Stimulated activated CD4-positive, alpha-beta T cell treated with anti-CD3 and anti-CD28 coated beads, Interleukin-12 subunit alpha, Interleukin-12 subunit beta, amount 100 ng/mL, for 4 hours (primary cell): Measurements from ENCODE around the gene STK10.

ENCODE experiments used
- DNase-seq: peaks from one replicate; pipeline ENCODE4 v3.0.0-alpha.2; 2020

Gene STK10

DNA sequence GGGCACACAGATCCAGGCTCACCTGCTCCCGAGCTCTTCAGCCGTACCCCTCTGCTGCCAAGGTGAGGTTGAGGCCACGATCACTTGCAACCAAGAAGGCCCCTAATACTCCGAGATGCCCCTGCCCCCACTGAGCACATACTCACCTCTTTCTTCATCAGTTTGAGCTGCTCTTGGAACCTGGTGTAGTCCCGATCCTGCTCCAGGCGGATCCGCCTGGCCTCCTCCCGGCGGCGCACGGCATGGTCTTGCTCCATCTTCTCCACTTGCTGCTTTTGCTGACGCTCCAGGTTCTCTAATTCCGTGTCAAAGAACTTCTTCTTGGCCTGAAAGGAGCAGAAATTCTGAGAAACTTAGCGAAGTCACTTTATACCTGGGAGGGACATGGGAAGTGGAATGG is 105.8 kb downstream of the STK10 start:
- no peak for DNase-seq

DNA sequence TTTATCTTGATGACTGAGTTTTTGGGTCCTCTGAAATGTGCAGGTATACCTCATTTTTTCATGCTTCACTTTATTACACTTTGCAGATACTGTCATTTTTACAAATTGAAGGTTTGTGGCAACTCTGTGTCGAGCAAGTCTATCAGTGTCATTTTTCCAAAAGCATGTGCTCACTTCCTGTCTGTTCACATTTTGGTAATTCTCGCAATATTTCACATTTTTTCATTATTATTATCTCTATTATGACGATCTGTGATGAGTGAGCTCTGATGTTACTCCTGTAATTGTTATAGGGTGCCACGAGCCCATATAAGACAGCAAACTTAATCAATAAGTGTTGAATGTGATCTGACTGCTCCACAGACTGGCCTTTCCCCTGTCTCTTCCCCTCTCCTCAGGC is 108.1 kb downstream of the STK10 start:
- DNase-seq: no peak

DNA sequence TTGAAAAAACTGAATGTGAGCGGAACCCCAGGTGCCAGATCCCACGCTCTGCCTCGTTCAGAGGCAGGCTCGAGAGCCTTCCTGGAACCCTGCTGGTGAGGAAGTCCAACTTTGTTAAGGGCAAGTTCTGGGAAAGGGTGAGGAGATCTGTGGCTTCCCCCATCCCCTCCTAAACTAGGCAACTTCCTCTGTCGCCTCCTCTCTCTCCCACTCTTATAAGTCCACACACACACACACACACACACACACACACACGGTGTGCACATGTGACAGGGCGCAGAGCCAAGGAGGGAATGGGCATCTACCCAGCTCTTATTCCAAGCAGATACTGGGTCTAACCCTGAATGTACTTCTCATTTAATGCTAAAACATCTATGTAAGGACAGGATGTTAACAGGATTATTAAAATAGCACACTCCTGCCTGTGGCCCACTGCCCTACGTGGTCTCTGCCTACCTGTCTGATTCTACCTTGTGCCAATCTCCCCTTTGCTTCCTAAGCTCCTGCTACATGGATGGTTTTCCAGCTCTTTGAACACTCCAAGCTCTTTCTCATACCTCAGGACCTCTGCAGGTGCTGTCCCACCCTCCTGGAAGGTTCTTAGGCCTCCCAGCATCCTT is 109.2 kb downstream of the STK10 start:
- DNase-seq: no peak

DNA sequence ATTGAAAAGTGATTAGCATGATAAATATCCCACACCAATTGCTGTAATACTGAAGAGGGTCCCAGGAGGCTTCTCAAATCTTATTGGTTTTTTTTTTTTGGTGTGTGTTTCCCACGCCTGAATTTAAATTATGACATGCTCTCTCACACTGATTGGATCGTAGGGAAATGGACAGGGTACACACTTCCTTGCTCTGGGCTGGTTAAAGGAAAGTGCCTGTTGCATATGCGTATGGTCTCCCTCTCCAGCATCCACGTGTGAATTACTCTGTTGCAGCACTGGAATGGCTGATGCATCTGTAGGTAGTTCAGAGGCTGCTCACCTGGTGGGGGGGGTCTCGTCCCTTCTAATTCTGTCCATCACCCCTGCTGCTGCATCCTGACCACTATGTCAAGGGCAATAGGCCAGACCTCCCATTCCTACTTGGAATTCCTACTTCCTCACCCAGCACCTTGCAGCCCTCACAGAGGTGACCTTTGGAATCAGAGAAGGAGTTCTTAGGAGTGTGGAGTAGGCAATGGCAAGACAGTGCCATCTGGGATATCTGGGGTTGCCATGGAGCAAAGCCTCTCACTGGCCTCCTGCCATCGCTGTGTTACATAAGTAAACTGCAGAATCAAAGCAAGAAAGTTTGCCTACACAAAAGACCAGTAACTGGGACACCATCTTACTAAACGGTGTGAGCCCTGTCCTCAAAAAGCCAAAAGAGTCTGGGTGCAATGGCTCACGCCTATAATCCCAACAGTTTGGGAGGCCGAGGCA is 110.2 kb downstream of the STK10 start:
- no peak for DNase-seq

DNA sequence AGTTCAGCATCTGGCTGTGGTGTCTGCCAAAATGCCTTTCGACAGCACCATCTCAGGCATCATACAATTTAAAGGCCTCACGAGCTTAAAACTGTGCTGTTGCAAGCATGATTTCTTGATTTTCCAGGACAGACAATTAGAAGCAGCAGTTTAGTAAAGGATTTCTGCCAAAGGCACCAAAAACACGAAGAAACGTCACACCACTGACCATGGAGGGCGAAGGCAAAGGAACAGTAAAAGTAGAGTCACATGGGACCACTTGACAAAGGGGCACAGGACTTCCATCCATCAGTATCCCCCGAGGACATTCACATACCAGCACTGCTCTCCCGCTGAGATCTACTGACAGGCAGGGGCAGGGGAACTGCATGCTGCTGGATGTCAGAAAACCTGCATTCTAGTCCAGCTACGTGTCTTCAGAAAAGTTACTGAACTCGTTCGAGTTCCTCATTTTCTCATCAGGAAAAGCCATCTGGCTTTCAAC is 111.2 kb downstream of the STK10 start:
- no peak for DNase-seq

DNA sequence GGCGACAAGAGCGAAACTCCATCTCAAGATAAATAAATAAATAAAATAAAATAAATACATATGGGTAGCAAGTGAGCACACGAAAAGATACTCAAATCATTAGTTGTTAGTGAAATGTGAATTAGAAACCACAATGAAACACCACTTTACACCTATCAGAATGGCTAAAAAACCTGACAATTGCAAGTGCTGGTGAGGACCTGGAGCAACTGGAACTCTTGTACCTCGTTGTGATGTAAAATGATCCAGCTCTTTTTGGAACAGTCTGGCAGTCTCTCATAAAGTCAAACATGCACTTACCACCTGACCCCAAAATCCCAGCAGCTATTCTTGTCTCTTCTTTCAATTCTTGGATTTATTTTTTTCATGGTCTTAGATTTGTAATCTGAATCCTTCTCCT is 112.4 kb downstream of the STK10 start:
- DNase-seq: no peak

DNA sequence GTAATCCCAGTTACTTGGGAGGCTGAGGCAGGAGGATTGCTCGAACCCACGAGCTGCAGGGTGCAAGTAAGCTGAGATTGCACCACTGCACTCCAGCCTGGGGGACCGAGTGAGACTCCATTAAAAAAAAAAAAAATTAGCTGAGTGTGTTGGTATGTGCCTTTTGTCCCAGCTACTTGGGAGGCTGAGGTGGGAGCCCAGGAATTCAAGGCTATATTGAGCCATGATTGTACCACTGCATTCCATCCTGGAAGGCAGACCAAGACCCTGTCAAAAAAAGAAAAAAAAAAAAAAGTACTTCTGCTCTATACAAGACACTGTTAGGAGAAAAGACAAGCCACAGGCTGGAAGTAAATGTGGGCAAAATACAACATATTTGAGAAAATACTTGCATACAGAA is 113.1 kb downstream of the STK10 start:
- no peak for DNase-seq

DNA sequence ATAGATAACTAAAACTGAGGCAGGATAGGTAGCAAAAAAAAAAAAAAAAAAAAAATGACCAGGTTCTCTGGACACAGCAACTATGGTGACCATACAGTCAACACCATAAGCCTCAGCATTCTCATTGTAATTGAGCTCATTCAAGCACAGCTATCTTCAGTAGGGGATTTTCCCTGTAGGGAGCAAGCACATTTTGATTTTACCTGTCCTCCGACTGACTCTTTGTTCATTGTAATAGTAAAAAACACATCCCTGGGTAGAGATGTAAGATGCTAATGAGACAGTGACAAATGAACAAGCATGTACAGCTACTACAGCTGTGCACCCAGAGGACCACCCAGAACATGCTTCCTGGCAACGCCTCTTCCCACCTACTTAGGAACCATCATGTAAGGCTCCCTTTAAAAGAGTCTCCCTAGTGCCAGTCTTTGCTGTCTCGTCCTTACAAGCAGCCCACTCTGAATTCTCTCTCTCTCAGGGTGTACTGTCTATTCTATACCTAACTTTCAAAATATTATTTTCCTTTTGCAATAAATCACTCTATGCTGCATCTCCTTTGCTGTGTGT is 116.6 kb downstream of the STK10 start:
- DNase-seq: no peak

DNA sequence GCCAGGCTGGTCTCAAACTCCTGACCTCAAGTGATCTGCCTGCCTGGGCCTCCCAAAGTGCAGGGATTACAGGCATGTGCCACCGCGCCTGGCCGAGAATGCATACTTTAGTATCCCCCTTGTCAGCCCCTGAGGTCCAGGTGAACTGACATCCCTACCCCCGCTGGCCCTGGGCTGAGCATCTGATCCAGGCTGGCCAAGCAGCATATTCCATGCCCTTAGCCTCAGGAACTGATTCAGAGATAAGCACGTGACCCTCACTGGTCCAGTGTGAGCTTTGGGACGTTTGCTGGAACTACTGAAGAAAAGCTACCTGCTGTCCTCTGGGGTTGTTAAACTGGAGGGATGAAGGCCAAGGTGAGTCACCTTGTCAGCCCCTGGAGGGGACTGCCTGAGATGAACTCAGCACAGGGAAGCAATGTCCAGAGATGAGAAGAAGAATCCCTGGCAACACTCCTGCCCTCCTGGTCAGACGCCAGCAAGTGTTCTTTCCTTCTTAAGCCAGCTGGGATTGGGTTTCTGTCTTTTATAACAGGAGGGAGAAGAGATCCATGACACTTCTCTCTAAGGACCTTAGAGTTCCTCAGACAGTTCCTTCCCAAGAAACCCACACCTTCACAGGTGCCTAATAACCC is 122.5 kb downstream of the STK10 start:
- DNase-seq: no peak

DNA sequence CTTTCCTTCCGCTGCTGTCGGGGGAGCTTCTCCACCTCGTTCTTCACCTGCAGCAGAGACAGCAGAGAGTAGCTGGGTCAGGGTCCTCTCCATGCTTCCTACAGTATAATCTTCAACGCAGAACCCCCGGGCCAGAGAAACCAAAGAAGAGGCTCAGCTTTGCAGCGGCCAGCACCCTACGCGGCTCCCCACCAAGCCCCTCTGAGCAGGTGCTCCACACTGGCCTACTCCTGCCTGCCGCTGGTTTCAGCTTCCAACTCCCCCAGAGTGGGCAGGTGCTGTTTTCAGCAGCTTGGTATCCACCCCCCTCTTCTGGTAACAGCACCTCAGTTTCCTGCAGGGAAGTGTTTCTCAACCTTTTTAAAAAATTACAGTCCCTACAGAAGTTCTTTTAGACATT is 123.3 kb downstream of the STK10 start:
- DNase-seq: no peak

DNA sequence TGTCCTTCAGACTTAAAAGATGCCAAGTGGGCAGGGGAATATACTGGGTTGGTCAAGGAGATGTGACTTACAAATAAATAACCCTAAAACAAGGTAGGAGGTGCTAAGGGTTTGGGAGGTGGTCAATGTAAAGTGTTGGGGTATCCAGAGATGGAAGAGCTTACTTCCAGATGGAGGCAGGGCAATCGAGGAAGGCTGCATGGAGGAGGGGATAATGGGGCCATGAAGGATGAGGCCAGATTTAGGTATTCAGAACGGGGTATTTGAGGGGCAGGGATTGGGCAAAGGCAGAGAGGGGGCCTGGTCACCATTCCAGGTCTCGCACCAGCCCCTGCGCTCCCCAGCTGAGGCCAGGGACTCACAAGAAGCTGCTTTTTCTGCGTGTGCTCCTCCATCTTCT is 123.7 kb downstream of the STK10 start:
- no peak for DNase-seq

DNA sequence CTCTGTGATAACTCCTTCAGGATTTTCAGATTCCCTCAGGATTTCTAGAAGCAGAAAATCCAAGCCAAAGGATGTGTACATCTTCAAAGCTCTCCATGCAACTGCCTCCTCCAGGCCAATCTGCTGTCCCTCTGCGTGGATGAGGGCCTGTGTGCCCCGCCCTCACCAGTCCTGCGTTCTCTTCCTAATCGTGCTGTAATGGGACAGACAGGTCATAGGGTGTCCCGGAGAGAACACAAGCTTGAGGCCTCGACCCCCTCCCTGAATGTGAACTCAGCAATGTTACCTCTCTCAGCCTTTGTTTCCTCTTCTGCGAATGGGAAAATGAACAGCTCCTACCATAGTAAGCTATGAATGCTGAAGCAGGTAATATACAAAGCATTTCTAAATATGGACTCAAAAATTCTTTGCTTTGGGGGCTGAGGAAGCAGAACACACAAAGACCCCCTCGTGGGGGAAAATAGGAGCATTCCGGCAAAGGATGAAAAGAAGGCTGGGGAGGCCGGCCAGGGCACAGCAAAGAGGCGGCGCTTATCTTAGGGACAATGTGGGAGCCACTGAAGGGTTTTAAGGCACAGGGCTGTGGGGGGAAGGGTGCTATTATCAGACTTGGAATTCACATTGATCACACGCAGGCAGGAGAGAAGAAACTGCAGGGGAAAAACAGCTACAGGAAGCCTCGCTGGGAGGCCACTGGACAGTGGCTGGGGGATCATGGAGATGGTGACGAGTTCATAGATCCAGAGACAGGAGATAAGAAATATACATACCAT is 124.4 kb downstream of the STK10 start:
- no peak for DNase-seq

DNA sequence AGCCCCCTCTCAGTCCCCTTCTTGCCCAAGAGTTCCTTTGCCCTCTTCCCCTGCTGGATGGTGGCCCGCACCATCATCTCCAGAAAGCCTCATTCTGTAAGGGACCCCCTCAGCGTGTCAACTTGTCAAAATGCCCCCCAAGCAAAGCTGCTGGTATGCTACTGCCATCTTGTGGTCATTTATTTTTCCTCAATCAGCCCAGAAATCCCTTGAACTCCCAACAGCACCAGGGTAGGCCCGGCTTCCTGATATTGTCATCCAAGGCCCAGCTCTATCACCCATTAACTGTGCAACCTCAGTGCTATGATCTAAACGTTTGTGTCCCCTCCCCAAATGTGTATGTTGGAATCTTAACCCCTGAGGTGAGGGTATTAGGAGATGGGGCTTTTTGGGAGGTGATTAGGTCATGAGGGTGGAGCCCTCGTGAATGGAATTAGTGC is 128.3 kb downstream of the STK10 start:
- no peak for DNase-seq

DNA sequence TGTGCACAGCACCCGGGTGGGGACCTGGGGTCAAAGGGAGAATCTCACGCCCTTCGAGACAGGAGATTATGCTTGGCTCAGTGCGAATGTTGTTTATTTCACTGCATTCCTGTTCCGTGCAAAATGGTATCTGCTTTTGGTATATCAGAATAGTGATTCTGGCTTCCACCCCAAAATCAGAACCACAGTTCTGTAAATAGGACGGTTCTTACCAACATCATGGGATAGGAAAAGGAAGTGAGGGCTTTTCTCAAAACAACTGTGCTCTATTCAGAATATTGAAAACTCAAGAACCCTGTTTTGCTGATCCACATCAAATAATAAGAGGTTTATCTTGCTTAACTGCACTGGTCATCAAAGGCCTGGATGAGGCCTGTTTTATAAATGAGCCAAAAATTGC is 129.9 kb downstream of the STK10 start:
- no peak for DNase-seq

DNA sequence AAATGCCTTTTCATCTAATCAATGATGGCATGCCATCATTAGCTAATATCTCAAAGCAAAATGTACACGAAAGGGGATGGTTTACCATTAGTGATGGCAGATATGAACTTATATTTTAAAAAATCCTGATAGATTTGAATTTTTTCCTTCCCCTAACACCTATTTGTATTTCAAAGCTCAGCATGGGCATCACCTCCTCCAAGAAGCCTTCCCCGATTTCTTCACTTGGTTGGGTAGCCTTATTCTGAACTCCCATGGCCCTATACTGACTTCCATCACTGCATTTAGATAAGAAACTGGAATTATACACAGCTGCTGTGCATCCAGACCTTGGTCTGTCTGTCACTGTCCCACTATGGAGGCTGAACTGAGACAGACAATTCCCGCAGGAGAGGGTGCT is 132.0 kb downstream of the STK10 start:
- DNase-seq: no peak

DNA sequence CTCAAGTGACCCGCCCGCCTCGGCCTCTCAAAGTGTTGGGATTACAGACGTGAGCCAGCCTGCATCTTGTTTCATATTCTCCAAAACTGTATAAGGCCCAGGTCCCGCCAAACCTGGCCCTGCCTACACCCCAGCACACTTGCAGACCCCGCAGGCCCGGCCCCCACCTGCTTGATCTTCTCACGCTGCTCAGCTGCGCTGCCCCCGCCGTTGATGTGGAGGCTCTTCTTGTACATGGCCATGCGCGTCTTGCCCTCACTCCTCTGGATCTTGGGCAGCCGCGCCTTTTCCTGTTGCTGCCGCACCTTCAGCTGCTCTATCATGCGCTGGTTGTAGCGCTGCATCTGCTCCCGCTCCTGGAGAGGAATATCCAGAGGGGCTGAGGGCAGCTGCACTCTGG is 132.6 kb downstream of the STK10 start:
- DNase-seq: no peak

DNA sequence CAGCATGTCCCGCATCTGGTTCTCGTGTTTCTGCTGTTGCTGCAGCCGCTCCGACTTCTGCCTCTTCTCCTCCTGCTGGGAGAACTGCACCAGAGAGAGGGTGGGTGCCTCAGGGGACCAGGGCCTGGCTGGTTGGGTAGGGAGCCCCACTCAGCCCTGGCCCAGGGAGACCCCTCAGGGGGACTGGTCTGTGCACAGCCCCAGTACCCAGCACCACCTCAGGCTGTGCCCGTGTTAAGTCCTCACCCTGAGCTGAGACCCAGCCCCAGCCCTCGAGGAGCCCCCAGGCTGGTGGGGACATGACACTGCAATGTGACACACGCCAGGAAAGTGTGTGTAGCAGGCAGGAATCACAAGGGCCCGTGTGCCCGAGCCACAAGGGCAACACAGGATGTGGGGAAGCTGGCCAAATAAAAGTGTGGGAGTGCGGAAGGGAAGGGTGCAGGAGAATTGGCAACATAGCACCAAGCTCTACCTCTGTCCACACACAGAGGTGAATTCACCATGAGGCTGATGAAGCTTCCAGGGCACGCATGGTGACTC is 133.3 kb downstream of the STK10 start:
- no peak for DNase-seq

DNA sequence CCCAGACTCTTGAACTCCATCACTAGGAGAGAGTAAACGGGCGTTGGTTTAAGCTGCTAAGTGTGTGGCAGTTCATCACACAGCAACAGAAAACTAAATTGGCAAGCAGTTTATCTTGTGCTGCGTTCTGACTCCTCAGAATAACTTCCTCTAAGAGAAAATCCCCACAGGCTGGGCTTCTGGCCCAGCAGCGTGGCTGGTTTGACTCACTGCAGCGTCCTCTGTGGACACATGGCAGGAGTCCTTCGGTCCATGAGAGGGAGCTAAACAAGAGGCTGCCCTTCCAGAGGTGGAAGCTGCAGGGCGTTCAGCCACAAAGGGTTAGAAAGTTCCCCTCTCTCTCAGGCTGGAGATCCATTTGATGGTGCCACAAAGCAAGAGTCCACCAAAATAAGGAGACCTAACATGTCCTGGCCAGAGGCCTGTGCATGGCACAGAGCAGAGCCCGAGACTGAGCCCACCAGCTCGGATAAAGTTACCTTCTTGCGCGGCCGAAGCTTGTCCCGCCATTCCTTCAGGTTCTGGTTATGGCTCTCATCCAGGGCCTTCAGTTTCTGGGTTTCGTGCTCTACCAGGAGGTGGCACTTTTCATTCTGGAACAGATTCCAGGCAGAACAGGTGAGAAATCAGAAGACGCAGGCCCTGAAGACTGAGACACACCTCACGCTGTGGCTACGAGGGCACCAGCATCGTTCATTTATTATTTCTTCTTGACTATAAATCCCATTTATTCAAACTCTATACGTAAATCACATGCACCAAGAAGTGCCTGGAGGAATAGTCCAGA is 135.4 kb downstream of the STK10 start:
- DNase-seq: no peak

DNA sequence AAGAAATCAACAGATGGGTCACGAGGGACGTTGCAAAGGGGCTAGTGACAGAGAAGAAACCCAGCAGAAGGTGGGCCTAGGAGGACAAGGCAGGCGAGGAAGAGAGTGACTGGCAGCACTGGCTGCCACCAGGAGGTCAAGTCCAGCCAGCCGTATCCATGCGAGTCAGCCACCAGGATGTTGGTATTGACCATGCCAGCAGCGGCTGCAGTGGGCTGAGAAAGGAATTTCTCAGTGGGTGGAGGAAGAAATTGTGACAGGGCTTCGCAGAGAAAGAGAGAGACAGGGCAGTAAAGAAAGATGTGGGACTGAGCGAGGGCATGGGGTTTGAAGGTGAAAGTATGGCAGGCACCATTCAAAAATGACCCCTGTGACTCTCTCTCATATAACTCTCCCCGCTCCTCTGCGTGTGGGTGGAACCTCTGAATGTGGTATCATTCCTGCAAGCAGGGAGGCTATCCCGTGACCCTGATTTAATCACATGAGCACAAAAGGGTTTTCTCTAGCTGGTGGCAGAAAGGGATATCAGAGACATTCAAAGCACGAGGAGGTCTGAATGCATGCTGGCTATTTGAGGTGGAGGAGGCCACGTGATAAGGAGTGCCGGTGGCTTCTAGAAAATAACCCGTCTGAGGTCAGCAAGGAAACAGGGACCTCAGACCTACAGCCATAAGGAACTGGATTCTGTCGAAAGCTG is 136.2 kb downstream of the STK10 start:
- DNase-seq: no peak

DNA sequence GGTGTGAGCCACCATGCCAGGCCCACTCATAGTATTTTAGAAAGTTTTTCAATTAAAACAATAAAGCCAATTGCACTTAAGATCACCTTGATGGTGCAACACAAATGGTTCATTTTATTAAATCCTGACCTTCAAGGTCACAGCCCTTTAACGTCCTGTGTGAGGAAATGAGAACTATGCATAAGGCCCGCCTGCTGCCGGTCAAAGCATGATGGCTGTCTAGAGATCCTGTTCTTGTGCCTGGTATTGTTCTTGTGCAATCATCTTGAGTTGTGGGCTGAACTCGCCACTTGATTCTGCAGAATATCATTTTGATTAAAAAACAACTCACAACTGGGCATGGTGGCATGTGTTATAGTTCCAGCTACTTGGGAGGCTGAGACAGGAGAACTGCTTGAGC is 137.9 kb downstream of the STK10 start:
- no peak for DNase-seq

DNA sequence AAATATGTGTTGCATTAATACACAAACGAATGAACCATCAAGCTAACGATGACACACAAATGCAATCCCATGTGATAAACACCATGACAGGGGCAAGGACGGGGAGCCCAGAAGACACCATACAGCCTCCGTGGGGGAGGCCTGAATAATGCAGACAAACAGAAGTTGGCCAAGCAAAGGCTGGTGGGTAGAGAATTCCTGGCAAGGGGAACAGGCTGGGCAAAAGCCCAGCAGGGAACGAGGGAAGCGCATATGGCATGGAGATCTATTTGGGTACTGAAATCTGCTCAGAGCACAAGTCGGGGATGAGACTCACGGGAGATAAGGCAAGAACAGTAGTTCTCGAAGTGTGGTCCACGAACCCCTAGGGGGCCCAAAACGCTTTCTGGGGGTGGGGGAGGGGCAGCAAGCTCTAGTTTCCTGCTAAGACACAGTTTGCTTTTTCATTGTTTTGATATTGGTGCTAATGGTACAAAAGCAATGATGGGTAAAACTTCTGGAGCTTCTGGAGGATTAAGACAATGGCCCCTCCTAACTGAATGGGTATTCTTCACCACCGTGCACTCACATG is 138.7 kb downstream of the STK10 start:
- no peak for DNase-seq
